Naive thymus-derived CD4-positive, alpha-beta T cell (primary cell): ENCODE measurements around the gene CAMK1D. TPM values are rescaled to one million over a fixed set of nuclear protein-coding genes. Genes with fewer than 3 reads are reported as not detected.
A peak's percentile ranks its signal among the peaks of the same experiment; 100 is the strongest.

ENCODE experiments used
- ATAC-seq: fragments of 150-1000 bp; cut with Tn5 transposase; 2 replicates; pipeline ENCODE4 v1.10.0; 2021; ENCODE audit warnings: mild to moderate bottlenecking, moderate library complexity
- CTCF ChIA-PET: fragments of 350-600 bp; sonication (Branson Sonifier 250); formaldehyde crosslinking; loops from one replicate; lab custom pipeline; 2021; ENCODE audit warnings: antibody characterized with exemption; lab: Charles Lee
- POLR2A ChIA-PET: fragments of 350-600 bp; sonication (Branson Sonifier 250); formaldehyde crosslinking; loops from one replicate; lab custom pipeline; 2021; ENCODE audit warnings: antibody characterized with exemption, inconsistent platforms; lab: Charles Lee
- DNase-seq, 9 donors: peaks; one replicate each; pipeline versions ENCODE4 v3.0.0 to v3.0.0-alpha.2; 2020 to 2022; ENCODE audit warnings: mixed read lengths in 1 of 9
- H3K27ac ChIP-seq: one replicate; pipeline ENCODE4 v1.7.0; 2013; ENCODE audit warnings: mild to moderate bottlenecking, low read depth, low read length, moderate library complexity
- H3K27me3 ChIP-seq, 2 donors: one replicate each; pipeline ENCODE4 v1.7.0; 2013; ENCODE audit warnings: low read length in 2 of 2, mild to moderate bottlenecking in 2 of 2, moderate library complexity in 2 of 2; ENCODE audit not compliant: control insufficient read depth in 2 of 2, insufficient read depth in 2 of 2
- H3K36me3 ChIP-seq, 3 experiments: 1 replicate in 2 of 3; 2 replicates in 1 of 3; pipeline ENCODE4 v1.7.0; 2013; ENCODE audit warnings: low read length in 3 of 3, mild to moderate bottlenecking in 3 of 3, moderate library complexity in 1 of 3; ENCODE audit not compliant: insufficient read depth in 3 of 3, control insufficient read depth in 2 of 3
- H3K4me1 ChIP-seq, 2 donors: one replicate each; pipeline ENCODE4 v1.7.0; 2013; ENCODE audit warnings: low read length in 2 of 2, mild to moderate bottlenecking in 2 of 2, moderate library complexity in 1 of 2; ENCODE audit not compliant: control insufficient read depth in 2 of 2, insufficient read depth in 2 of 2
- H3K4me3 ChIP-seq: 2 replicates; pipeline ENCODE4 v1.7.0; 2013; ENCODE audit warnings: mild to moderate bottlenecking, low read length
- H3K9me3 ChIP-seq, 3 experiments: 1 replicate in 2 of 3; 2 replicates in 1 of 3; pipeline ENCODE4 v1.7.0; 2013; ENCODE audit warnings: low read length in 3 of 3; ENCODE audit not compliant: control insufficient read depth in 2 of 3
- H3K27ac Mint-ChIP-seq, 9 donors: one replicate each; pipeline ENCODE4 v1.8.0; 2020 to 2022; ENCODE audit warnings: mixed read lengths in 9 of 9, mild to moderate bottlenecking in 8 of 9, moderate library complexity in 5 of 9, inconsistent platforms in 2 of 9
- H3K27me3 Mint-ChIP-seq, 5 donors: one replicate each; pipeline ENCODE4 v1.8.0; 2021 to 2022; ENCODE audit warnings: mixed read lengths in 5 of 5, mild to moderate bottlenecking in 1 of 5
- H3K36me3 Mint-ChIP-seq, 5 donors: one replicate each; pipeline ENCODE4 v1.8.0; 2020 to 2022; ENCODE audit warnings: mixed read lengths in 5 of 5, mild to moderate bottlenecking in 3 of 5, inconsistent platforms in 1 of 5
- H3K4me1 Mint-ChIP-seq, 7 donors: one replicate each; pipeline ENCODE4 v1.8.0; 2020 to 2022; ENCODE audit warnings: mixed read lengths in 7 of 7, mild to moderate bottlenecking in 3 of 7, inconsistent platforms in 1 of 7
- H3K4me3 Mint-ChIP-seq, 10 donors: one replicate each; pipeline ENCODE4 v1.8.0; 2020 to 2022; ENCODE audit warnings: mild to moderate bottlenecking in 10 of 10, mixed read lengths in 10 of 10, moderate library complexity in 6 of 10, inconsistent platforms in 2 of 10
- H3K9me3 Mint-ChIP-seq, 11 donors: one replicate each; pipeline ENCODE4 v1.8.0; 2020 to 2022; ENCODE audit warnings: mixed read lengths in 11 of 11, mild to moderate bottlenecking in 4 of 11, inconsistent platforms in 1 of 11, moderate library complexity in 1 of 11
- intact Hi-C, 2 donors: fragments of 100-400 bp; cut with micrococcal nuclease; formaldehyde crosslinking; loops; one replicate each; pipeline ENCODE4 v1.15.1; 2023
- polyA plus RNA-seq, 2 donors: library from polyadenylated mRNA; unstranded; fragments of 300-500 nt; fragmentation: Illumina TruSeq; gene quantifications; one replicate each; pipeline ENCODE4 v1.2.3, GENCODE V29; 2021
- total RNA-seq, 6 experiments: library from RNA in 5 of 6; stranded (reverse) in 5 of 6; gene quantifications; 1 replicate in 5 of 6; 2 replicates in 1 of 6; pipeline ENCODE4 v1.2.3 and lab custom pipeline; 2021 to 2026

Gene CAMK1D
- total and polyA plus RNA-seq, 7 experiments from 2014 or later = 12.5 to 43.2 (median 18.6) TPM

- Histone ChIP-seq H3K9me3 (no peaks in the 10 kb centered on the region), H3K4me1 (no peaks in the 10 kb centered on the region), H3K36me3 (no peaks in the 10 kb centered on the region), H3K27me3 (no peaks in the 10 kb centered on the region), H3K4me3 (no peak overlapping the region), H3K27ac (no peak overlapping the region)
- no peaks in the 10 kb centered on the region for H3K4me1 Mint-ChIP-seq
- no peak for ATAC-seq
- no peak for DNase-seq
- CTCF ChIA-PET = no interaction called here
- no peak overlapping the region for H3K4me3 Mint-ChIP-seq
- intact Hi-C loops = no loop called here
- H3K27me3 Mint-ChIP-seq = peaks cover 0 to 9% (median 0%) of the 10 kb centered on the region in 5 donors
- peak overlapping the region in 2 of 9 donors; percentile 16 to 66 for H3K27ac Mint-ChIP-seq
- no peaks in the 10 kb centered on the region for H3K9me3 Mint-ChIP-seq
- POLR2A ChIA-PET = interaction anchor here (0.6 kb wide), 1 partner anchor 658 kb away, joined by 3 read pairs; no protein-coding TSS in a partner anchor
- H3K36me3 Mint-ChIP-seq = no peaks in the 10 kb centered on the region
Measured at GRCh38 chr10:12838995-12839927, 489.9 kb downstream of the CAMK1D start.

- H3K4me3 ChIP-seq = no peak overlapping the region
- Mint-ChIP-seq H3K4me3 (no peak overlapping the region), H3K27me3 (peaks cover 0 to 9% (median 4%) of the 10 kb centered on the region in 5 donors), H3K9me3 (no peaks in the 10 kb centered on the region), H3K27ac (no peak overlapping the region), H3K36me3 (no peaks in the 10 kb centered on the region), H3K4me1 (no peaks in the 10 kb centered on the region)
- H3K36me3 ChIP-seq = no peaks in the 10 kb centered on the region
- ATAC-seq (no peak), DNase-seq (no peak)
- intact Hi-C loops = no loop called here
- CTCF ChIA-PET = no interaction called here
- POLR2A ChIA-PET = no interaction called here
- no peaks in the 10 kb centered on the region for H3K4me1 ChIP-seq
- H3K9me3 ChIP-seq = no peaks in the 10 kb centered on the region
- no peak overlapping the region for H3K27ac ChIP-seq
- no peaks in the 10 kb centered on the region for H3K27me3 ChIP-seq
Measured at GRCh38 chr10:12839941-12840611, 490.7 kb downstream of the CAMK1D start.

- POLR2A ChIA-PET = no interaction called here
Measured at GRCh38 chr10:12841426-12841825, 492.1 kb downstream of the CAMK1D start.

GRCh38 chr10:12841826-12842225 lies 492.5 kb downstream of the CAMK1D start:
- H3K9me3 Mint-ChIP-seq = no peaks in the 10 kb centered on the region
- ATAC-seq = no peak
- H3K27me3 Mint-ChIP-seq = peaks cover 0 to 13% (median 7%) of the 10 kb centered on the region in 5 donors
- Histone ChIP-seq H3K4me3 (no peak overlapping the region), H3K4me1 (no peaks in the 10 kb centered on the region), H3K36me3 (no peaks in the 10 kb centered on the region), H3K27ac (no peak overlapping the region), H3K27me3 (no peaks in the 10 kb centered on the region), H3K9me3 (no peaks in the 10 kb centered on the region)
- ChIA-PET CTCF (no interaction called here), POLR2A (no interaction called here)
- intact Hi-C loops = no loop called here
- no peaks in the 10 kb centered on the region for H3K36me3 Mint-ChIP-seq
- no peak overlapping the region for H3K27ac Mint-ChIP-seq
- no peak overlapping the region for H3K4me3 Mint-ChIP-seq
- no peaks in the 10 kb centered on the region for H3K4me1 Mint-ChIP-seq
- no peak for DNase-seq

More at GRCh38 chr10:12841426-12841825, 492.1 kb downstream of the CAMK1D start:
- Mint-ChIP-seq H3K4me3 (no peak overlapping the region), H3K4me1 (no peaks in the 10 kb centered on the region), H3K9me3 (no peaks in the 10 kb centered on the region), H3K36me3 (no peaks in the 10 kb centered on the region), H3K27ac (no peak overlapping the region), H3K27me3 (peaks cover 0 to 13% (median 6%) of the 10 kb centered on the region in 5 donors)
- intact Hi-C loops = no loop called here
- Histone ChIP-seq H3K27ac (no peak overlapping the region), H3K36me3 (no peaks in the 10 kb centered on the region), H3K9me3 (no peaks in the 10 kb centered on the region), H3K4me1 (no peaks in the 10 kb centered on the region), H3K27me3 (no peaks in the 10 kb centered on the region), H3K4me3 (no peak overlapping the region)
- CTCF ChIA-PET = no interaction called here
- DNase-seq (no peak), ATAC-seq (no peak)

GRCh38 chr10:12842310-12842709 lies 493.0 kb downstream of the CAMK1D start:
- no peaks in the 10 kb centered on the region for H3K4me1 ChIP-seq
- Mint-ChIP-seq H3K9me3 (no peaks in the 10 kb centered on the region), H3K4me3 (no peak overlapping the region), H3K27me3 (peaks cover 0 to 17% (median 12%) of the 10 kb centered on the region in 5 donors), H3K27ac (no peak overlapping the region), H3K36me3 (no peaks in the 10 kb centered on the region), H3K4me1 (no peaks in the 10 kb centered on the region)
- POLR2A ChIA-PET = no interaction called here
- H3K4me3 ChIP-seq = no peak overlapping the region
- CTCF ChIA-PET = no interaction called here
- DNase-seq = no peak
- no peak overlapping the region for H3K27ac ChIP-seq
- H3K9me3 ChIP-seq = no peaks in the 10 kb centered on the region
- intact Hi-C loops = no loop called here
- no peak for ATAC-seq
- H3K27me3 ChIP-seq = no peaks in the 10 kb centered on the region
- H3K36me3 ChIP-seq = no peaks in the 10 kb centered on the region

GRCh38 chr10:12843296-12843945 lies 494.1 kb downstream of the CAMK1D start:
- H3K36me3 Mint-ChIP-seq = no peaks in the 10 kb centered on the region
- CTCF ChIA-PET = no interaction called here
- H3K27ac Mint-ChIP-seq = no peak overlapping the region
- peaks cover 0 to 19% (median 13%) of the 10 kb centered on the region in 5 donors for H3K27me3 Mint-ChIP-seq
- intact Hi-C loops = no loop called here
- no peak overlapping the region for H3K4me3 ChIP-seq
- H3K4me1 ChIP-seq = no peaks in the 10 kb centered on the region
- POLR2A ChIA-PET = no interaction called here
- H3K36me3 ChIP-seq = no peaks in the 10 kb centered on the region
- no peak for ATAC-seq
- no peak overlapping the region for H3K27ac ChIP-seq
- H3K9me3 ChIP-seq = no peaks in the 10 kb centered on the region
- no peaks in the 10 kb centered on the region for H3K27me3 ChIP-seq
- H3K9me3 Mint-ChIP-seq = no peaks in the 10 kb centered on the region
- no peak overlapping the region for H3K4me3 Mint-ChIP-seq
- H3K4me1 Mint-ChIP-seq = no peaks in the 10 kb centered on the region
- DNase-seq = no peak
